UCSD-AML1 (cell line): ENCODE results near the gene LRRC43.
A peak's percentile ranks its signal among the peaks of the same experiment; 100 is the strongest.
"Not testable (repeated sequence)": the region's sequence is repeated elsewhere in the genome, so short reads cannot be mapped to it uniquely, and the experiment has no call there.

Source experiments
- DNase-seq: peaks from one replicate; lab custom pipeline; 2025; ENCODE audit not compliant: unreplicated experiment; lab: John Stamatoyannopoulos, UW

Gene LRRC43

GRCh38 chr12:122155705-122156104, 27.2 kb upstream of the LRRC43 start:
- no peak for DNase-seq

- DNase-seq: no peak
Observed at GRCh38 chr12:122158700-122159285, 24.1 kb upstream of the LRRC43 start.

- DNase-seq: no peak
Observed at GRCh38 chr12:122159882-122160281, 23.0 kb upstream of the LRRC43 start.

- DNase-seq: no peak
Observed at GRCh38 chr12:122160761-122161160, 22.2 kb upstream of the LRRC43 start.

GRCh38 chr12:122161682-122162081, 21.2 kb upstream of the LRRC43 start:
- no peak for DNase-seq

- no peak for DNase-seq
Observed at GRCh38 chr12:122162976-122163375, 19.9 kb upstream of the LRRC43 start.

- no peak for DNase-seq
Observed at GRCh38 chr12:122166422-122167349, 16.2 kb upstream of the LRRC43 start.

GRCh38 chr12:122167356-122167925, 15.5 kb upstream of the LRRC43 start:
- DNase-seq: no peak

- DNase-seq: no peak
Observed at GRCh38 chr12:122168492-122168891, 14.4 kb upstream of the LRRC43 start.

GRCh38 chr12:122171399-122171798, 11.5 kb upstream of the LRRC43 start:
- no peak for DNase-seq

- DNase-seq: no peak
Observed at GRCh38 chr12:122172262-122172939, 10.5 kb upstream of the LRRC43 start.

- DNase-seq: no peak
Observed at GRCh38 chr12:122174155-122174845, 8.6 kb upstream of the LRRC43 start, which contains the start of gene IL31. TSS of gene IL31 (minus strand) at chr12:122174221. CDS start at chr12:122174172, 49 bp downstream.

- not testable (repeated sequence) for DNase-seq
Observed at GRCh38 chr12:122176473-122176872, 6.5 kb upstream of the LRRC43 start.

GRCh38 chr12:122183588-122183940, 641 bp downstream of the LRRC43 start:
- DNase-seq: no peak

GRCh38 chr12:122184517-122184916, 1.6 kb downstream of the LRRC43 start:
- peak; percentile 74 for DNase-seq

GRCh38 chr12:122185079-122185478, 2.2 kb downstream of the LRRC43 start:
- no peak for DNase-seq

- DNase-seq: no peak
Observed at GRCh38 chr12:122185494-122186082, 2.7 kb downstream of the LRRC43 start.

- DNase-seq: no peak
Observed at GRCh38 chr12:122187466-122187865, 4.5 kb downstream of the LRRC43 start.

- no peak for DNase-seq
Observed at GRCh38 chr12:122189626-122190475, 6.9 kb downstream of the LRRC43 start.
